ENCODE measurements around the gene AHNAK.

GRCh38 chr11:62402226-62402959, 144.2 kb downstream of the AHNAK start:
- TF ChIP-seq CTCF (IDR thresholded peaks at IDR 0.05) (no peak), POLR2AphosphoS5 (IDR thresholded peaks at IDR 0.05) (no peak), POLR2A (IDR thresholded peaks at IDR 0.05) (no peak)

Data from gastroesophageal sphincter (tissue), 3 donors.